T-helper 2 cell treated with Interferon-gamma antibody and Interleukin-4, amounts not matched to agents 5 μg/mL and 100 μg/mL, for 36 hours (primary cell): ENCODE measurements around the gene PXMP4.
"Not testable (repeated sequence)": the region's sequence is repeated elsewhere in the genome, so short reads cannot be mapped to it uniquely, and the experiment has no call there.

Experiments
- DNase-seq: peaks from one replicate; pipeline ENCODE4 v3.0.0; 2021; ENCODE audit warnings: low spot score
- H3K27ac Mint-ChIP-seq: one replicate; pipeline ENCODE4 v1.8.0; 2021; ENCODE audit warnings: mild to moderate bottlenecking, mixed read lengths
- H3K27me3 Mint-ChIP-seq: one replicate; pipeline ENCODE4 v1.8.0; 2021; ENCODE audit warnings: low read depth, mixed read lengths
- H3K36me3 Mint-ChIP-seq: one replicate; pipeline ENCODE4 v1.8.0; 2021; ENCODE audit warnings: low read depth, mixed read lengths
- H3K4me1 Mint-ChIP-seq: one replicate; pipeline ENCODE4 v1.8.0; 2021; ENCODE audit warnings: low read depth, mixed read lengths
- H3K4me3 Mint-ChIP-seq: one replicate; pipeline ENCODE4 v1.8.0; 2022; ENCODE audit warnings: mild to moderate bottlenecking, moderate library complexity, mixed read lengths
- H3K9me3 Mint-ChIP-seq: one replicate; pipeline ENCODE4 v1.8.0; 2021; ENCODE audit warnings: mixed read lengths

Gene PXMP4, protein sequence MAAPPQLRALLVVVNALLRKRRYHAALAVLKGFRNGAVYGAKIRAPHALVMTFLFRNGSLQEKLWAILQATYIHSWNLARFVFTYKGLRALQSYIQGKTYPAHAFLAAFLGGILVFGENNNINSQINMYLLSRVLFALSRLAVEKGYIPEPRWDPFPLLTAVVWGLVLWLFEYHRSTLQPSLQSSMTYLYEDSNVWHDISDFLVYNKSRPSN

DNA sequence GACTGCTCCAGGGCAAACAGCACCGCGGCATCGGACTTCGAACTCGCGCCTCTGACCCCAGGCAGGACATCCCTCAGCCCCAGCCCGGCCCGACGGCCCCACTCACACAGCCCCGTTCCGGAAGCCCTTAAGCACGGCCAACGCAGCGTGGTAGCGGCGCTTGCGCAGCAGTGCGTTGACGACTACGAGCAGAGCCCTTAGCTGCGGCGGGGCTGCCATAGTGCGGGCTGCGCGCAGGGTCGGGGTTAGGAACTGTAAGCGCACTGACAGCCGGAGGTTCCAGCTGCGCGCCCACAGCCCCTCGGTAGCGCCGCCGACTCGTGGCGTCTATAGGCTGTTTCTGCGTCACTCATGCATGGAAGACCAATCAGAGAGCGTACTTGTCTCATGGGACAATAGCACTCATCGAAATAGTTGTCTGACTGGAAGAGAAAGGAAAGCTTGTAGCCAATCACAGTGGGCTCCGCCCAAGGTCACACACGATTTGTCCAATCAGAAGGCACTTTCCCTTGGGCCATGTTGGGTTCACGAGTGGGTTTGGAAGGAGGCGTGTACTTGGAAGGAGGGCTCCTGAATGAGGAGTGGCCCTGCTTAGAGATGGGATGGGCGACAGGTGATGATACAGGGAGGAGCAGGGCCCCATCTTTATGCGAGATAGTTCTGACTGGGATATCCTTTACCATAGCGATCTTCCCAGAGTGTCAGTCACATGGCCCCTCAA is at the start of gene PXMP4:
Gene PXMP4 (minus strand): TSS at position 322 of the 721 bp plus-strand sequence. CDS start 103 bp downstream, at position 219.
- Mint-ChIP-seq H3K27ac (peak within 1 kb of the TSS; percentile 90), H3K9me3 (peaks cover 7% of the 10 kb centered on the region), H3K36me3 (peaks cover 4% of the 10 kb centered on the region), H3K4me3 (peak within 1 kb of the TSS; percentile 88), H3K4me1 (peaks cover 19% of the 10 kb centered on the region), H3K27me3 (no peaks in the 10 kb centered on the region)
- peak; percentile 92 for DNase-seq

DNA sequence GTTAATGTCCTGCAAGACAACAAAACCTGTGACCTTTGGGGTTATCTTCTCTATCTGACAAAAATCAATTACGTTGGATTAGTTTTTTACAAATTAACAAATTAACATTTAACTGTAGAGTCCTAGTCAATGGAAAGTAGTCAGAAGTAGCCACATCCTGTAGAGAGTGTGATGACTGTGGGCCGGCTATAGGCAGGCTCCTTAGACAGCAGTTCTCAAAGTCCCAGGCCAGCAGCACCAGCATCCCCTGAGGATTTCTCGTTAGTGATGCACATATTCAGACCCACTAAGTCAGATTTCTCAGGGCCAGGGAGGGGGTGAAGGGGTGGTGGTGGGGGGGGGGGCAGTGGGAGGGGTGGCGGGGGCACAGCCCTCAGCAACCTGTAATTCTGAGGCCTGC is 48.9 kb upstream of the PXMP4 start:
- no peaks in the 10 kb centered on the region for H3K4me1 Mint-ChIP-seq
- no peaks in the 10 kb centered on the region for H3K9me3 Mint-ChIP-seq
- peaks cover 6% of the 10 kb centered on the region for H3K36me3 Mint-ChIP-seq
- DNase-seq, result no peak
- H3K27ac Mint-ChIP-seq, result peak overlapping the region; percentile 36
- no peaks in the 10 kb centered on the region for H3K27me3 Mint-ChIP-seq
- H3K4me3 Mint-ChIP-seq, result no peak overlapping the region

DNA sequence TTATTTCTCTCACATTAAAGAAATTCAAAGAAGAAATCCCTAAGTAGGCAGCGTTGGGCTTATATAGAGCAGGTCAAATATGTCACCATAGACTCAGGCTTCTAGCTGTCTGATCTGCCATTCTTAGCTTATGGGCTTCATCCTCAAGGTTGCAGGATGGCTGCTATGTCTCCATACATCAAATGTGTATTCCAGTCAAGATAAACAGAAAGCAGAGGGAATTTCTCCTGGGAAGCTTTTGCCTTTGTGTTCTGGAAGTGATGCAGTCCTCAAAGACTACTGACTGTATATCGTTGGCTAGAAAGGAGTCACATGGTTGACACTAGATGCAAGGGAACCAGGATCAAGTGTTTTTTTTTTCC is 47.6 kb upstream of the PXMP4 start:
- Mint-ChIP-seq H3K36me3 (peaks cover 6% of the 10 kb centered on the region), H3K9me3 (no peaks in the 10 kb centered on the region), H3K4me1 (no peaks in the 10 kb centered on the region), H3K27me3 (no peaks in the 10 kb centered on the region), H3K27ac (no peak overlapping the region), H3K4me3 (no peak overlapping the region)
- DNase-seq, result no peak

DNA sequence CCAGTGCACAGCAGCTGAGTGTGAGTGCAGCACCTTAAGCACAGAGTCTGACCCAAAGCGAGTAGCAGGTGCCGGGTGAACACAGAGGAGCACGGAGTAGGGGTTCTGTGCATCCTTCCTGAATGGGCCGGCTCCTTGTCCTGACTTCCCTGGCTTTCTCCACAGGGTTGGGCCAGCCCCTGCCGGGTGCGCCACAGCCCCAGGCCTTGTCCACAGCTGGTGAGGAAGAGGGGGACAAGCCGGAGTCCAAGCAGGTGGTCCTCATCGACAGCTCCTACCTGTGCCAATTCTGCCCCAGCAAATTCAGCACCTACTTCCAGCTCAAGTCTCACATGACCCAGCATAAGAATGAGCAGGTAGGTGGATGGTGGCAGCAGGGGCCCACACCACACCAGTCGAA is 46.6 kb upstream of the PXMP4 start:
- no peak overlapping the region for H3K4me3 Mint-ChIP-seq
- no peaks in the 10 kb centered on the region for H3K4me1 Mint-ChIP-seq

DNA sequence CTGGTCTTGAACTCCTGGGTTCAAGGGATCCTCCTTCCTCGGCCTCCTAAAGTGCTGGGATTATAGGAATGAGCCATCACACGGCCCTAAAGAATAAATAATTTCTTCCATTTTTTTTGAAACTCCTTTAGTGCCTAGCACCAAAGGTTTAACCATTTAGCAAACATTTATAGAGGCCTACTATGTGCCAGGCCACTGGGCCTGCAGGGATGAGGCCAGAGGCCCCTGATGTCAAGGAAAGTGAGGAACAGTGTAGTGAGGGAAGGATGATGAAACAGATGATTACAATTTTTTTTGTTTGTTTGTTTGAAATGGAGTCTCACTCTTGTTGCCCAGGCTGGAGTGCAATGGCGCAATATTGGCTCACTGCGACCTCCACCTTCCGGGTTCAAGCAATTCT is 45.5 kb upstream of the PXMP4 start:
- Mint-ChIP-seq H3K27ac (no peak overlapping the region), H3K4me3 (no peak overlapping the region), H3K36me3 (peaks cover 10% of the 10 kb centered on the region)

More for the DNA sequence above, 46.6 kb upstream of the PXMP4 start:
- Mint-ChIP-seq H3K9me3 (no peaks in the 10 kb centered on the region), H3K27me3 (no peaks in the 10 kb centered on the region), H3K36me3 (peaks cover 9% of the 10 kb centered on the region), H3K27ac (no peak overlapping the region)
- DNase-seq, result no peak

DNA sequence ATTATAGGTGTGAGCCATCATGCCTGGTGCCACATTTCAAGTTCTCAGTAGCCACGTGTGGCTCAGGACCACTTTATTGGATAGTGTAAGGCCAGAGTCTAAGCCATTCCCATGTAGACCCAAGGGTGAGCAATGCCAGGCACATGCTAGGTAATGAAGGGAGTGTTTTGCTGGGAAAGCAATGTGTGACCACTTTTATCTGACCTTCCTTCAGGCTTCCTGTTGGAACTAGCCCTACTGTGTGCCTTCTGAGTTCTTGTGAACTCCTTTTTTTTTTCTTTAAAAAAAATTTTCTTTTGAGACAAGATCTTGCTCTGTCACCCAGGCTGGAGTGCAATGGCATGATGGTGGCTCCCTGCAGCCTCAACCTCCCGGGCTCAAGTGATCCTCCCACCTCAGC is 45.0 kb upstream of the PXMP4 start:
- DNase-seq, result no peak
- Mint-ChIP-seq H3K36me3 (peaks cover 10% of the 10 kb centered on the region), H3K27me3 (no peaks in the 10 kb centered on the region), H3K9me3 (no peaks in the 10 kb centered on the region), H3K27ac (no peak overlapping the region), H3K4me3 (no peak overlapping the region), H3K4me1 (no peaks in the 10 kb centered on the region)

More for the DNA sequence above, 45.5 kb upstream of the PXMP4 start:
- Mint-ChIP-seq H3K9me3 (no peaks in the 10 kb centered on the region), H3K27me3 (no peaks in the 10 kb centered on the region), H3K4me1 (no peaks in the 10 kb centered on the region)
- DNase-seq, result no peak

DNA sequence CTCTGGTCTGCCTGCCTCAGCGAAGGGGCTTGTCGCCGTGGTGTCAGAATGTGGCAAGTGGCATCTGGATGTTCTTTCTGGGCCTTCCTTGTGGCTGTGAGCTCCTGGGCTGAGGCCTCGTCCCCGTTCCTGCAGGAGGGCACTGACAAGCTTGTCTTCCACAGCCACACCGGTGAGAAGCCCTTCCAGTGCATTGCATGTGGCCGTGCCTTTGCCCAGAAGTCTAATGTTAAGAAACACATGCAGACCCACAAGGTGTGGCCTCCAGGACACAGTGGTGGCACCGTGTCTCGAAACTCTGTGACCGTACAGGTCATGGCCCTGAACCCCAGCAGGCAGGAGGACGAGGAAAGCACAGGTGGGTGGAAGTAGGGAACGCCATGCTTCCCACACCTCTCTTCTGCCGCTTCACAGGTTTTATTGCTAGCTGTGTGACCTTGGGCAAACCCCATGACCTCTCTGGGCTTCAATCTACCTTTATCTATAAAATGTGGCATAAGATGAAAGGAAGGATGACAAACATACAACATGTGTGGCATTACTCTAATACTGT is 41.7 kb upstream of the PXMP4 start:
- Mint-ChIP-seq H3K9me3 (peaks cover 4% of the 10 kb centered on the region), H3K4me1 (no peaks in the 10 kb centered on the region), H3K27me3 (no peaks in the 10 kb centered on the region), H3K27ac (no peak overlapping the region), H3K36me3 (peaks cover 21% of the 10 kb centered on the region), H3K4me3 (no peak overlapping the region)
- no peak for DNase-seq

DNA sequence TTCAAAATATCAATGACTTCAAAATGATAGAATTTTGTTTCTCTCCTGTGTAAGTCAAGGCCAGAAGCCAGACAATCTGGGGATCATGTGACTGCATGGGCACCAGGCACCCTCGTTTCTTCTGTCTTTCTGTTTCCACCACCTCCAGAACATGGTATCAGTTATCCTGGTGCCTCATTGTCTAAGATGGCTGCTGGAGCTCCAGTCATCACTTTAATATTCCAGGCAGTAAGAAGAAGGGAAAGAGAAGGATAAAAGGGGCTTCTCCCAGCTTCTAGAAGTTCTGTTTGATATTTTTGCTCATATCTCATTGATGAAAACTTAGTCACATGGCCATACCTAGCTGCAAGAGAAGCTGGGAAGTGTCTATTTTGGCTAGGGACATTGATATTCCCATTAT is 37.3 kb upstream of the PXMP4 start:
- H3K9me3 Mint-ChIP-seq, result peaks cover 4% of the 10 kb centered on the region
- no peak overlapping the region for H3K4me3 Mint-ChIP-seq
- no peaks in the 10 kb centered on the region for H3K4me1 Mint-ChIP-seq
- H3K27me3 Mint-ChIP-seq, result no peaks in the 10 kb centered on the region
- no peak overlapping the region for H3K27ac Mint-ChIP-seq
- no peak for DNase-seq
- peaks cover 35% of the 10 kb centered on the region for H3K36me3 Mint-ChIP-seq

DNA sequence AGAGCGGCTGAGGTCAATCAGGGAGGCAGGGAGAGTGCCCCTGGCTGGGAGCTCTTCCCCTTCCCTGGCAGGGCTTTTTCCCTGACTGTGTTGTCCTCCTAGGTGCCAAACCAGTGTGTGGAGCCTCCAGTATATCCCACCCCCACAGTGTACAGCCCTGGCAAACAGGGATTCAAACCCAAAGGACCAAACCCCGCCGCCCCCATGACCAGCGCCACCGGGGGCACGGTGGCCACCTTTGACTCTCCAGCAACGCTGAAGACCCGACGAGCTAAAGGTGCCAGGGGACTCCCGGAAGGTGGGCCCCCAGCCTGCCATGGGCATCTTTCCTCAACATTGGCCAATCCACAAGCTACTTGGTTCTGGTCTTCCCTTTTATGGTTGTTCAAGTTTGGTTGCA is 36.9 kb upstream of the PXMP4 start:
- Mint-ChIP-seq H3K4me1 (no peaks in the 10 kb centered on the region), H3K27me3 (no peaks in the 10 kb centered on the region), H3K36me3 (peaks cover 34% of the 10 kb centered on the region), H3K9me3 (peaks cover 4% of the 10 kb centered on the region), H3K4me3 (no peak overlapping the region), H3K27ac (no peak overlapping the region)
- no peak for DNase-seq

DNA sequence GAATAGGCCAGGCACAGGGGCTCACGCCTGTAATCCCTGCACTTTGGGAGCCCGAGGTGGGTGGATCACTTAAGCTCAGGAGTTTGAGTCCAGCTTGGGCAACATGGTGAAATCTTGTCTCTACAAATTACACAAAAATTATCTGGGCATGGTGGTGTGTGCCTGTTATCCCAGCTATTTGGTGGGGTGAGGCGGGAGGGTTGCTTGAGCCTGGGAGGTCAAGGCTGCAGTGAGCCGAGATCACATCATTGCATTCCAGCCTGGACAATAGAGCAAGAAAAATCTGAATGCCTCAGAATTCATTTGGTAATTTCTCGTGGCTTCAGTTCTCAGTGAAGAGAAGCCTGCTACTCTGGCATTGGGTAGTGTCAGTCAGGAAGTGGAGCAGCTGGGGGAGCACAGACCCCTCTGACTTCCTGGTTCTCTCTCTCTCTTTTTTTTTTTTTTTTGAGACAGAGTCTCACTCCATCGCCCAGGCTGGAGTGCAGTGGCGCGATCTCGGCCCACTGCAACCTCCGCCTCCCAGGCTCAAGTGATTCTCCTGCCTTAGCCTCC is 35.9 kb upstream of the PXMP4 start:
- peaks cover 31% of the 10 kb centered on the region for H3K36me3 Mint-ChIP-seq
- H3K4me3 Mint-ChIP-seq, H3K9me3 Mint-ChIP-seq, DNase-seq, H3K4me1 Mint-ChIP-seq, H3K27me3 Mint-ChIP-seq, H3K27ac Mint-ChIP-seq: not testable (repeated sequence)

DNA sequence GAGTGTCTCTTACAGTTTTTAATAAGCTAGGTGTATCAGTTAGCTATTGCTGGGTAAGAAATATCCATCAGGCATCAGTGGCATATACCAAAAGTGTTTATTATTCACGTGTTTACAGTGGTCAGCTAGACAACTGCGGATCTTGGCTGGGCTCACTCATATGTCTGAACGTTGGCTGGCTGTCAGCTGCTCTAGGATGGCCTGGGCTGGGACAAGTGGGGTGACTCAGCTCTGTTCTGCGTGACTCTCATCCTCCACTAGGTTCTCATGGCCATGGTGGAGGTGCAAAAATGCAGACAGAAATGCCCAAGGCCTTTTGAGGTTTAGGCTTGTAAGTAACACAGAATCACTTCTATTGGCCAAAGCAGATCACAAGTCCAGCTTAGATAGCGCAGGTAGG is 33.7 kb upstream of the PXMP4 start:
- Mint-ChIP-seq H3K27me3 (no peaks in the 10 kb centered on the region), H3K4me1 (no peaks in the 10 kb centered on the region), H3K27ac (no peak overlapping the region), H3K36me3 (peaks cover 29% of the 10 kb centered on the region), H3K9me3 (peaks cover 4% of the 10 kb centered on the region), H3K4me3 (no peak overlapping the region)
- no peak for DNase-seq

DNA sequence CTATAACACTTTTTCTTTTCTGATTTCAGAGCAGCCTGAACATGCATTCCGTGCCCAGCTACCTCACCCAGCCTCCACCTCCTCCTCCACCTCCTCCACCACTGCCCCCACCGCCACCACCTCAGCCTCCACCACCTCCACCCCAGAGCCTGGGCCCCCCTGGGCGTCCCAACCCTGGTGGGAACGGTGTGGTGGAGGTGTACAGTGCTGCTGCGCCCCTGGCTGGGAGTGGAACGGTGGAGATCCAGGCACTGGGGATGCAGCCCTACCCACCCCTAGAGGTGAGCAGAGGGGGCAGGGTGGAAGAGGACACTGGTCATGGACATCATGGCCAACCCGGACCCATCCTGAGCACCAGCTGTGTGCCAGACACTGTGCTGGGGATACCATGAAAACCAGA is 33.0 kb upstream of the PXMP4 start:
- DNase-seq, result no peak
- Mint-ChIP-seq H3K27me3 (no peaks in the 10 kb centered on the region), H3K9me3 (peaks cover 4% of the 10 kb centered on the region), H3K27ac (no peak overlapping the region), H3K4me3 (no peak overlapping the region), H3K36me3 (peaks cover 27% of the 10 kb centered on the region), H3K4me1 (no peaks in the 10 kb centered on the region)

DNA sequence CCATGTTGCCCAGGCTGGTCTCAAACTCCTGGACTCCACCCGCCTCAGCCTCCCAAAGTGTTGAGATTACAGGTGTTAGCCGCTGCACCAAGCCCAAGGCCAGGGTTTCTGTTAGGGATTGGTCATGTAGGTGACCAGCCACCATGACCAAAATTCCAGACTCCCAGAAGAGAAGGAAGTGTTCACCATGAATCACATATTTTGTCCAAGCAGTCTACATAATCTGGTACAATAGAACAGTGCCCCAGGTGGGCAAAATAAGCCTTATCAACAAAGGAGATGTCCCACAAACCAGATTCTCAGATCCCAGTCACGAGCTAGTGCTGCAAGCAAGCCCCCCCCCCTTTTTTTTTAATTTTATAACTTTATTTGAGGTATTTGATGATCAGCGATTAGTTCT is 31.7 kb upstream of the PXMP4 start:
- DNase-seq, result no peak
- no peaks in the 10 kb centered on the region for H3K9me3 Mint-ChIP-seq
- H3K4me1 Mint-ChIP-seq, result no peaks in the 10 kb centered on the region
- no peaks in the 10 kb centered on the region for H3K27me3 Mint-ChIP-seq
- H3K4me3 Mint-ChIP-seq, result no peak overlapping the region
- no peak overlapping the region for H3K27ac Mint-ChIP-seq
- H3K36me3 Mint-ChIP-seq, result peaks cover 18% of the 10 kb centered on the region

DNA sequence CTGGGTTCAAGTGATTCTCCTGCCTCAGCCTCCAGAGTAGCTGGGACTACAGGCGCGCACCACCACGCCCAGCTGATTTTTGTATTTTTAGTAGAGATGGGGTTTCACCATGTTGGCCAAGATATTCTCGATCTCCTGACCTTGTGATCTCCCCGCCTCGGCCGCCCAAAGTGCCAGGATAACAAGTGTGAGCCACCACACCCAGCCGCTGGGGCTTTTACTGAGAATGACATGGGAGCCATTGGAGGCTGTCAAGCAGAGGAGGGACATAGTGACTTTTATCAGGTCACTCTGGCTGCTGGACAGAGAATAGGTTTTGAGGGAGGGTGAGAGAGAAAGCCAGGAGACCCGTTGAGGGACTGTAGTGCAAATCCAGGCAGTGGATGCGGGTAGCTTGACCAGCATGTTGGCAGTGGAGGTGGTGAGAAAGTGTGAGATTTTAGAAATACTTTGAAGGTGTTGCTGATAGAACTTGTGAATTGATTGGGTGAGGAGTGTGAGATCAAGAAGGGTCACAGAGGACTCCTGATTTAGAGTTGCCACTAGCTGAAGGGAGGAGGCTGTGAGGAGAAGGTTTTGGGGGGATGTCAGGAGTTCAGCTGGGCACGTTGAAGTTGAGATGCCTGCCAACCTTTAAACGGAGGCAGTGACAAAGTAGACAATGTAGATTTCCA is 26.4 kb upstream of the PXMP4 start:
- no peaks in the 10 kb centered on the region for H3K9me3 Mint-ChIP-seq
- H3K27me3 Mint-ChIP-seq, result no peaks in the 10 kb centered on the region
- peaks cover 10% of the 10 kb centered on the region for H3K36me3 Mint-ChIP-seq
- DNase-seq, result no peak
- no peak overlapping the region for H3K27ac Mint-ChIP-seq
- H3K4me3 Mint-ChIP-seq, result no peak overlapping the region
- H3K4me1 Mint-ChIP-seq, result no peaks in the 10 kb centered on the region
